Adrenal gland (tissue), 12 donors: ENCODE measurements around the gene LAMA4. TPM values are rescaled to one million over a fixed set of nuclear protein-coding genes. Genes with fewer than 3 reads are reported as not detected.
"Not testable (repeated sequence)": the region's sequence is repeated elsewhere in the genome, so short reads cannot be mapped to it uniquely, and the experiment has no call there.

Source experiments
- DNase-seq, 7 donors: peaks; one replicate each; pipeline ENCODE4 v3.0.0-alpha.2; 2019 to 2020
- H3K27ac ChIP-seq, 5 donors: fragments of 200-600 bp; sonication (generic) in 4 of 5; 1 replicate in 3 of 5; 2 replicates in 2 of 5; pipeline versions ENCODE4 v1.5.1 to v1.8.0; 2016 to 2020; ENCODE audit warnings: mild to moderate bottlenecking in 1 of 5
- H3K27me3 ChIP-seq: fragments of 200-600 bp; 2 replicates; pipeline ENCODE4 v1.8.0; 2021
- H3K36me3 ChIP-seq, 2 donors: fragments of 200-600 bp; replicated peaks in 1 of 2; 1 replicate in 1 of 2; 2 replicates in 1 of 2; pipeline versions ENCODE4 v1.5.1 to v1.8.0; 2018 to 2022
- H3K4me1 ChIP-seq, 2 donors: fragments of 200-600 bp; replicated peaks in 1 of 2; 1 replicate in 1 of 2; 2 replicates in 1 of 2; pipeline versions ENCODE4 v1.5.1 to v1.8.0; 2018 to 2021
- H3K4me3 ChIP-seq, 4 donors: fragments of 200-600 bp; sonication (generic) in 3 of 4; one replicate each; pipeline ENCODE4 v1.5.1; 2016 to 2018
- H3K9me3 ChIP-seq, 3 donors: fragments of 200-600 bp; sonication (generic) in 1 of 3; replicated peaks in 1 of 3; 1 replicate in 2 of 3; 2 replicates in 1 of 3; pipeline versions ENCODE4 v1.5.1 to v1.8.0; 2016 to 2021
- POLR2A ChIP-seq, 2 donors: fragments of 450-650 bp; IDR thresholded peaks; one replicate each; pipeline ENCODE4 v1.6.1; 2017; ENCODE audit warnings: antibody characterized with exemption in 2 of 2, mild to moderate bottlenecking in 2 of 2, moderate library complexity in 1 of 2
- WGBS, 4 donors: extraction: QIAGEN DNeasy Blood & Tissue Kit in 2 of 4; methylation state at CpG; one replicate each; pipeline versions ENCODE4 v1.1.5 to v1.1.7; 2013 to 2017; 5-methylcytosine and 5-hydroxymethylcytosine counted together
- intact Hi-C, 2 donors: fragments of 100-400 bp; cut with DNase I; formaldehyde crosslinking; loops; one replicate each; pipeline versions ENCODE4 v1.14.1 to v1.15.0; 2022 to 2023
- polyA plus RNA-seq, 3 donors: library from polyadenylated mRNA; stranded (reverse); fragments of 200-250 nt in 2 of 3; fragments of 350-450 nt in 1 of 3; fragmentation: Illumina TruSeq in 1 of 3; extraction: RNeasy Lipid Tissue Mini Kit (QIAGEN cat#74804) in 1 of 3; gene quantifications; one replicate each; pipeline ENCODE4 v1.2.3, GENCODE V29; 2013 to 2014
- total RNA-seq, 9 donors: library from RNA; depleted of rRNA in 4 of 9; stranded (reverse); fragments of >200 nt in 4 of 9; fragments of 120-200 nt in 1 of 9; fragmentation: NEBNext Ultra II Directional in 1 of 9; extraction: Animal tissue kit (Norgen Biotek cat#: 25700) in 1 of 9; gene quantifications; one replicate each; pipeline versions ENCODE4 v1.1.0 to v1.2.4, GENCODE V29; 2013 to 2023
- TF ChIP-seq, protein P1 (sequence below), 6 experiments: fragments of 450-650 bp in 4 of 6; fragments of 200-600 bp in 2 of 6; sonication (generic) in 1 of 6; IDR thresholded peaks; 1 replicate in 5 of 6; 2 replicates in 1 of 6; pipeline versions ENCODE4 v1.5.1 to v1.8.0; 2016 to 2021; ENCODE audit warnings: antibody characterized with exemption in 6 of 6, mild to moderate bottlenecking in 2 of 6, moderate library complexity in 1 of 6
- donor health status: healthy with polysubstance abuse.
- donor health status: Bipolar disorder and iron deficiency.
- donor health status: DM: yes; HTN: yes; CAD: no.
- donor health status: DM: no; HTN: no; CAD: no.
- donor health status: DM: no; HTN: no; CAD: no.
- donor health status: DM: yes; HTN: yes; CAD: no.

Gene LAMA4
- total and polyA plus RNA-seq, 12 donors: 7.5 to 102 (median 23.3) TPM

DNA sequence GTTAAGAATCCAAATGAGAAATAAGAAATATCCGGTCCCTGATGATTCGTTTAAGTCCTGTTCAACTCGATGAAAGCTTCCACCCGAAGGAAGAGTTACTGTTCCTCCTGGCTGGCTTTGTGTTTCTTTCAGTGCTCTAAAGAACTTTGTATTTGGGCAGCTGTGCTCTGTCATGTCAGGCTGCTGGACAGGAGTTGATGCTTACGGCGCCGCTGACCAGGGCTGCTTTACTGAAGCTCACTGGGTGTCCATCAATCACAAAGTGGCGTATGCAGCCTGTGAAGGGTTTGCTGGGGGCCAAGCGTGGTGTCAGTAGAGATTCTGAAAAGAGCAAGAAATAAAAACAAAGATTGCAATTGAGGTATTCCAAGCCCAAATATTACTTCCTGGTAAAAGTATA is 145.1 kb downstream of the LAMA4 start:
- no peaks in the 10 kb centered on the region for H3K9me3 ChIP-seq
- 57 to 62% (median 58%) methylated on average over 9 of the region's 9 CpGs for WGBS, 4 donors
- no peaks in the 10 kb centered on the region for H3K27me3 ChIP-seq
- no peak overlapping the region for H3K27ac ChIP-seq
- intact Hi-C loops: no loop called here
- no peaks in the 10 kb centered on the region for H3K36me3 ChIP-seq
- H3K4me1 ChIP-seq: no peaks in the 10 kb centered on the region
- DNase-seq: no peak
- TF ChIP-seq, protein P1, sequence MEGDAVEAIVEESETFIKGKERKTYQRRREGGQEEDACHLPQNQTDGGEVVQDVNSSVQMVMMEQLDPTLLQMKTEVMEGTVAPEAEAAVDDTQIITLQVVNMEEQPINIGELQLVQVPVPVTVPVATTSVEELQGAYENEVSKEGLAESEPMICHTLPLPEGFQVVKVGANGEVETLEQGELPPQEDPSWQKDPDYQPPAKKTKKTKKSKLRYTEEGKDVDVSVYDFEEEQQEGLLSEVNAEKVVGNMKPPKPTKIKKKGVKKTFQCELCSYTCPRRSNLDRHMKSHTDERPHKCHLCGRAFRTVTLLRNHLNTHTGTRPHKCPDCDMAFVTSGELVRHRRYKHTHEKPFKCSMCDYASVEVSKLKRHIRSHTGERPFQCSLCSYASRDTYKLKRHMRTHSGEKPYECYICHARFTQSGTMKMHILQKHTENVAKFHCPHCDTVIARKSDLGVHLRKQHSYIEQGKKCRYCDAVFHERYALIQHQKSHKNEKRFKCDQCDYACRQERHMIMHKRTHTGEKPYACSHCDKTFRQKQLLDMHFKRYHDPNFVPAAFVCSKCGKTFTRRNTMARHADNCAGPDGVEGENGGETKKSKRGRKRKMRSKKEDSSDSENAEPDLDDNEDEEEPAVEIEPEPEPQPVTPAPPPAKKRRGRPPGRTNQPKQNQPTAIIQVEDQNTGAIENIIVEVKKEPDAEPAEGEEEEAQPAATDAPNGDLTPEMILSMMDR (IDR thresholded peaks at IDR 0.05): no peak
- TF ChIP-seq POLR2A (IDR thresholded peaks at IDR 0.05): no peak
- no peak overlapping the region for H3K4me3 ChIP-seq

DNA sequence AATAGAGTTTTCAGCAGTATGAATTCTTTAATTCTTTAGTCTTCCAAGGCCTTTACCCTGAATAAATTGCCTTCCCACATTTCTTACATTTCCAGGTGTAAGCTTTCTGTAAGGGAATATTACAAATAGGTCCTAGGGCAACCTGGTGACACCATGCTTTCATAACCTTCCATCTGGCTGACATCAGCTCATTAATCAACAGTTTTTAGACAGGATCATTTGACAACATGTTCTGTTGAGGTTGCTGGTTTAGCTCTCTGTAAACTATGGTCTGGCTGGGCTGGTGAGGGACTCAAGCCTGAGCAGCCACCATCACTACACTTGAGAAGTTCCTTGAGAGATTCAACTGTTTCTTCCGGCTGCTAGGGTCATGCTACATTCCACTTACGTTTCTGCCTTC is 147.8 kb downstream of the LAMA4 start:
- Histone ChIP-seq H3K36me3 (no peaks in the 10 kb centered on the region), H3K9me3 (no peaks in the 10 kb centered on the region), H3K27me3 (no peaks in the 10 kb centered on the region), H3K27ac (no peak overlapping the region), H3K4me1 (no peaks in the 10 kb centered on the region), H3K4me3 (no peak overlapping the region)
- 68 to 72% (median 69%) methylated on average over 2 of the region's 2 CpGs for WGBS, 4 donors
- TF ChIP-seq, protein P1 (IDR thresholded peaks at IDR 0.05): no peak
- no peak for TF ChIP-seq POLR2A (IDR thresholded peaks at IDR 0.05)
- DNase-seq: no peak
- intact Hi-C loops: no loop called here

DNA sequence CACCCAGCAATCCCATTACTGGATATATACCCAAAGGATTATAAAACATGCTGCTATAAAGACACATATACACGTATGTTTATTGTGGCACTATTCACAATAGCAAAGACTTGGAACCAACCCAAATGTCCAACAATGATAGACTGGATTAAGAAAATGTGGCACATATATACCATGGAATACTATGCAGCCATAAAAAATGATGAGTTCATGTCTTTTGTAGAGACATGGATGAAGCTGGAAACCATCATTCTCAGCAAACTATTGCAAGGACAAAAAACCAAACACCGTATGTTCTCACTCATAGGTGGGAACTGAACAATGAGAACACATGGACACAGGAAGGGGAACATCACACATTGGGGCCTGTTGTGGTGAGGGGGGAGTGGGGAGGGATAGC is 148.3 kb downstream of the LAMA4 start:
- DNase-seq, H3K27ac ChIP-seq, H3K9me3 ChIP-seq, H3K4me3 ChIP-seq, H3K27me3 ChIP-seq, H3K4me1 ChIP-seq, intact Hi-C loops, H3K36me3 ChIP-seq: not testable (repeated sequence)
- WGBS, 4 donors: 83 to 100% (median 88%) methylated on average over 2 of the region's 2 CpGs

DNA sequence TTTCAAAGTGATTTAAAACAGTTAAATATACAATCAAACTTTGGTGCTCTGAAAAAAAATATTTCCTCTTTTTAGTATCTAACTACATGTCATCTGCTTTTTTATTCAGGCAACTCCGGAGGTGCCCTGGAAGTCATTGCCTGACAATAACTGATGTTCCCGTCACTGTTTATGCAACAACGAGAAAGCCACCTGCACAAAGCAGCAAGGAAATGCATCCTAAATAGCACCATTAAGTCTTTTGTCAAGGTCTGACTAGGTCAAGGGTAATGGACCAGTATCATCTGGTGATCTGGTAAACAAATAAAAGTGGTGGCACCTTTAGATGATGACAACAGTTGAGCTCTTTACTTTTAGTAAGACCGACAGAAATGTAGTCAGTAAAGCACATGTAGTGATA is 153.8 kb downstream of the LAMA4 start:
- H3K9me3 ChIP-seq: no peaks in the 10 kb centered on the region
- no peaks in the 10 kb centered on the region for H3K4me1 ChIP-seq
- WGBS, 4 donors: 80 to 84% (median 84%) methylated on average over 4 of the region's 4 CpGs
- intact Hi-C loops: no loop called here
- TF ChIP-seq, protein P1 (IDR thresholded peaks at IDR 0.05): no peak
- no peak for TF ChIP-seq POLR2A (IDR thresholded peaks at IDR 0.05)
- H3K27ac ChIP-seq: no peak overlapping the region
- no peak overlapping the region for H3K4me3 ChIP-seq
- DNase-seq: no peak
- no peaks in the 10 kb centered on the region for H3K36me3 ChIP-seq
- no peaks in the 10 kb centered on the region for H3K27me3 ChIP-seq

DNA sequence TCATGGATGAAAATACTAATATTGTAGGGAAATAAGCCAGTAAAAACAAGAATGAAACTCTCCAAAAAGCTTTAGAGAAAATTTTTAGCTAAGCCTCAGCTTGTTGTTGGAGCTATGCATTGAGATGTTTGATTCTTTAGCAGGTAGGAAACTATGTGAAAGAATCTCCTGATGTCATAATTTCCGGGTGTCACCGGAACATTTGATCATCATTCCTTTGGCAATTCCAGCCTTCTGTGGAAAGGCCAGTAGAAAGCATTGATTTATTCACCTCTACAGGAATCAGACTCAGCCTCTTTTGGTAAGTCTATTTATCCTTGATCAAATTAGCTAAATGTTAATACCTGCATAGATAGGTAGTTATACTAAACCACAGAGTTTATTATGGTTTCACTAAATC is 157.5 kb downstream of the LAMA4 start:
- H3K4me3 ChIP-seq: no peak overlapping the region
- no peaks in the 10 kb centered on the region for H3K4me1 ChIP-seq
- 70 to 100% (median 98%) methylated on average over 2 of the region's 2 CpGs for WGBS, 4 donors
- no peaks in the 10 kb centered on the region for H3K36me3 ChIP-seq
- no peak overlapping the region for H3K27ac ChIP-seq
- H3K27me3 ChIP-seq: no peaks in the 10 kb centered on the region
- H3K9me3 ChIP-seq: no peaks in the 10 kb centered on the region
- TF ChIP-seq, protein P1 (IDR thresholded peaks at IDR 0.05): no peak
- DNase-seq: no peak
- intact Hi-C loops: no loop called here
